ENCODE measurements around the gene NFKB2.

Gene NFKB2

DNA sequence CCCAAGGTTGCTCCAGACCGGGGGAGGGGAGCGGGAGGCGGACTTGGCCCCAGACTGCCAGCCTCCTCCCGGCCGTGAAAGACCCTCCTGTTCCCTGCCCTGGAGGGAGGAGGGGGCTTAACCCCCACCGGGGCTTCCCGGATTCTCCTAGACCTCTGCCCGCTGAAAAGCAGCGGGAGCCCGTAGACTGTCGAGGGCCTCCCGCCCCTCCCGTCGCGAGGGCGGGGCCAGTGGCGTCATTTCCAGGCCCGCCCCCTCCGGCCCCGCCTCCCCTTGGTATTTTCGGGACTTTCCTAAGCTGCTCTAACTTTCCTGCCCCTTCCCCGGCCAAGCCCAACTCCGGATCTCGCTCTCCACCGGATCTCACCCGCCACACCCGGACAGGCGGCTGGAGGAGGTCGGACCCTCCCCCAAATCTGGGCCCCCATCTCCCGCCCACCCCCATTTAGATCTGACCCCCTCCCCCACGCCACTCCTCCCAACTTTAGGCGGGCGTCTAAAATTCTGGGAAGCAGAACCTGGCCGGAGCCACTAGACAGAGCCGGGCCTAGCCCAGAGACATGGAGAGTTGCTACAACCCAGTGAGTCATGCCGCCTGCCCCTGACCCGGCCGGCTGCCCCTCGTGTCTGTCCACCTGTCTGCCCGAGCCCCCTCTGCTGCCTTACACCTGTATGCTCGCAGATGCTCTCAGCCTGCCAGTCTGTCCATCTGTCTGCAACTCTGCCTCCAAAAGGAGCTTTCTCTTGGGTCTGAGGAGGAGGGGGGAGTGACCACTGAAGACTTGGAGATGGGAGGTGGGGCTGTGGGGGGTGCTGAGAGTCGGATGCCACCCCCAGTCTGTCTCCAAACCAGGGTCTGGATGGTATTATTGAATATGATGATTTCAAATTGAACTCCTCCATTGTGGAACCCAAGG lies at the start of gene NFKB2:
Gene NFKB2, plus strand, starts transcription at position 306 of the 917 bp plus-strand sequence. Its CDS starts 255 bp downstream, at position 561.
- peak; percentile 92 for DNase-seq

DNA sequence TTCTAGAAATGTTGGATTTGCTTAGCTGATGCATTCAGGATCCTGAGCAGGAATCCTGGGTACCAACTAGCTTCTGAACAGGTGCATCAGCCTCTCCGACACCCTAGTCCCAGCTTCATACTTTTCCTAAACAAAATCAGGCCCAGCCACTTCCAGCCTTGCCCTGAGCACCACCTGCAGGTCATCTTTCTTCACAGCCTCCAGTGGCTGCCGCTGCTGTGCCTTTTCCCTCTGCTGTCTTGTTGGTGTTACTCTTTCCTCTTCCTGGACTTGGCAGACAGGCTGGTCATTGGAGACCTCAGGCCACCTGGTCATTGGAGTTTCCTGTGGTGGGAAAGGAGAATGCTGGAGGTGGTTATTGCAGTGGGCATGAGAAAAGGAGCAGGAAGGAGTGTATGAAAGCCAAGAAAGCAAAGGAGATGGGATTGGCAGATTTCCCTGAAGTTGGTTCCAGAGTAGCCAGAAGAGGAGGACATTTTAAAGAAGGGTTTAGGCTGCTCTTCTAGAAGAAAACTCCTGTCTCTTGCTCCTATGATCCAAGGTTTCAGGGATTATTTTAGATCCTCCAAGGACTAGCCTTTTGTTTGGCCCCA lies 48.2 kb upstream of the NFKB2 start:
- no peak for DNase-seq

- peak; percentile 72 for DNase-seq
These were observed 43.3 kb upstream of the NFKB2 start for GRCh38 chr10:102352066-102352715.

DNA sequence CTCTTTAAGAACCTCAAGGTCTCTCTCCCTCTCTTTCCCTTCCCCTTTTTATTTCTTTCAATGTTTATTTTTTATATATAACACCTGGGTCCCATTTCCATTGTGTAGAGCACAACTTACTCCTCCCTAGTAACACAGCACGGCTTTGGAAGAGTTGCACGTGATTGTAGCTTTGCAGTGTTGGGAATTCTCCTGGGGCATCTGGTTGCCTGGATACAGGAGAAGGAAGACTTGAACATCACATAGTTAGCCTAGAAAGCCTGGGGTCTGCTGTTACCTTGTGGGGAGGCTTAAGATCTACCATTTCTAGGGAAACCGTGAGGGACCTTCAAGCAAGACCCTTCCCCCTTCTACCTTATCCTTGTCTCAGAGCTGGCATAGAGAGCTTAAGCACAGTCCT lies 41.1 kb upstream of the NFKB2 start:
- no peak for DNase-seq

DNA sequence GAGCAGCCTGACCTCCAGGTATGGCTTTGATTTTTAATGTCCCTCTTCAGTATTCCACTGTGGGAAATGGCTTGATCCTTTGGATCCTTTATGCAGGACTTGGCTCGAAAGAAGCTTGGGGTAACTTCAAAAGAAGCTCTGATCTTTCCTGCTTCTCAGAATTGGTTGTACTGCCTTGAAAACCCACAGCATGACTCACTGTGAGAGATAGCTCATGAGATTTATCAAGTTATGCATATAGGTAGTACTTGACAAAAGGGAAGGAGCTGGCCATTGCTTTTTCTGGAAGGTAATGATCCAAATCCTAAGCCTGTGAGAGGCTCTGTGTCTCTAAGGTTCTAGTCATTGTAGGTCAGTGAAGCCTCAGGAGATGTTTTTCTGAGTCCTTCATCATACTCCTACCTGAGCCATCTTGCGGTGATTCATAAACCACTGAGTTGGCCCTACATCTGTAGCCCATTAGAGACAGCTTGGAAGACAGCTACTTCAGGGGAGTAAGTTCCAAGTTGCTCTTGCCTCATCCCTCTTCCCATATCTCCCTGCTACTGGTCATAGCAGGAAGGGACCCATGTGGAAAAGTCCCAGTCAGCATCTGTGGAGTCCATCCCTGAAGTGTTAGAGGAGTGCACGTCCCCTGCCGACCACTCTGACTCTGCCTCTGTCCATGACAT lies 36.7 kb upstream of the NFKB2 start:
- no peak for DNase-seq

- DNase-seq: no peak
These were observed 28.1 kb upstream of the NFKB2 start for GRCh38 chr10:102367441-102367840.

DNA sequence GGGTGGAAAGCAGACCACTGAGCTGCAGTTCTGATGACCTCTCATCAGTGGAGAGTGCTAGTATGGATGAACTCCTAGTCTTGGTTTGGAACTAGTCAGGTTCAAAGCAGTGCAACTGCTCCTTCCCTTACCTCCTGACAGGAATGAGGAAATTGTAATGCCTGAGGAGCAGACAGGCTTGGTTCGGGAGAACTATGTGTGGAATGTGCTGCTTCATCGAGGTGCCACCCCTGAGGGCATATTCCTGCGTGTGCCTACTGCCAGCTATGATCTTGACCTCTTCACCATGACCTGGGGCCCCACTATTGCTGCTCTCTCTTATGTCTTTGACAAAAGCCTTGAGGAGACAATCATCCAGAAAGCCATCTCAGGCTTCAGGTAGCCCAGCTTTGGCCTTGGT lies 27.4 kb upstream of the NFKB2 start:
- no peak for DNase-seq

- no peak for DNase-seq
These were observed 24.2 kb upstream of the NFKB2 start for GRCh38 chr10:102371295-102371694.

DNA sequence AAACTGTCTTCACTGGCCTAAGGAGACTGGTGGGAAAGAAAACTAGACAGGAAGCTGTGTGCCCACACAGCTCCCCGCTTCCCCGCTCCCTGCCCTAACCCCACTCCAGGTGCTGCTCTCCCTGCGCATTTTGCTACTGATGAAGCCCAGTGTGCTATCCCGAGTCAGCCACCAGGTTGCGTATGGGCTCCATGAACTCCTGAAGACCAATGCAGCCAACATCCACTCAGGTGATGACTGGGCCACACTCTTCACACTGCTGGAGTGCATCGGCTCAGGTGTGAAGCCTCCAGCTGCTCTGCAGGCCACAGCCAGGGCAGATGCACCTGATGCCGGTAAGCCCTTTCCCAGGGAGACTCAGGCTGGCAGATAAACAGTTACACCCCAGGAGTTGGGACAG lies 20.3 kb upstream of the NFKB2 start:
- no peak for DNase-seq

DNA sequence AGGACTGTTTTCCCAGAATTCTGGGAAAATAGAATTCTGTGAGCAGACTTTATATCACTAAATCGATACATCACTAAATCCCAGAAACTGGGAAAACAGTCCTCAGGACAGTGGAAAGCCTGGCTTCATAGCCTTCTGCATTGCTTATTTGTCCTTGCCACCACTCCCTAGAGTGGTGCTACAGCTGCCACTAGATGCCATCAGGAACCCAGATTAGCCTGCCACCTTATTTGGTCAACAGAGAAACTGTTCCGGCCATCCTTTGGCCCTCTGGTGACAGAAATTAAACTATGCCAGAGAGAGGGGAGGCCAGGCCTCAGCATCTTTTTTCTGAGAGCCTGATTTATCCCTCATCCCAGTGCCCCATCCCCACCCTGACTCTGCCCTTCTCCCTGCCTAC lies 19.6 kb upstream of the NFKB2 start:
- no peak for DNase-seq

- no peak for DNase-seq
These were observed 18.6 kb upstream of the NFKB2 start for GRCh38 chr10:102376901-102377300.

DNA sequence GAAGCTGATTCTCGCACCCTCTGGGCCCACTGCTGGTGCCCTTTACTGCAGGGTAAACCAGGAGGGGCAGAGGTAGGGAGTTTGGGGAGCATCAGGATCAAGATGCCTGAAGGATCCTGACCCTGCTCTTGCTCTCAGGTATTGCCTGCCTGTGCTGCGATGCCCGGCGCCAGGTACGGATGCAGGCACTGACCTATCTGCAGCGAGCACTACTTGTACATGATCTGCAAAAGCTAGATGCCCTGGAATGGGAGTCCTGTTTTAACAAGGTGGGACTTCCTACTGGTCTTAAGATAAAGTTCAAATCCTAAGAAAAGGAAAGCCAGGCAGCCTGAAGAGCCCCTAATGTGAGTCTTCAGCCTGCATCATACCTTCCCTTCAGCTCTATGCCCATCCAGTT lies 16.1 kb upstream of the NFKB2 start:
- DNase-seq: no peak

DNA sequence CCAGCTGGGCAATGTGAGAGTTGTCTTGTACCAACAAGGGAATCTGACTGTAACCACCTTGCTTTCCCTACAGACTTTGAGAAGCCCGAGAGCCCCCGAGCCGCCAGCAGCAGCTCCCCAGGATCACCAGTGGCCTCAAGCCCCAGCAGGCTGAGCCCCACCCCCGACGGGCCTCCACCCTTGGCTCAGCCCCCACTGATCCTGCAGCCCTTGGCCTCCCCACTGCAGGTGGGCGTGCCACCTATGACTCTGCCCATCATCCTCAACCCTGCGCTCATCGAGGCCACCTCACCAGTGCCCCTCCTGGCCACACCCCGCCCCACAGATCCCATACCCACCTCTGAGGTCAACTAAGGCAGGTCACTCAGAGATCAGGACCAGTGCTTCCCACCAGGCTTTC lies 13.5 kb upstream of the NFKB2 start:
- DNase-seq: no peak

- no peak for DNase-seq
These were observed 12.6 kb upstream of the NFKB2 start for GRCh38 chr10:102382871-102383270.

DNA sequence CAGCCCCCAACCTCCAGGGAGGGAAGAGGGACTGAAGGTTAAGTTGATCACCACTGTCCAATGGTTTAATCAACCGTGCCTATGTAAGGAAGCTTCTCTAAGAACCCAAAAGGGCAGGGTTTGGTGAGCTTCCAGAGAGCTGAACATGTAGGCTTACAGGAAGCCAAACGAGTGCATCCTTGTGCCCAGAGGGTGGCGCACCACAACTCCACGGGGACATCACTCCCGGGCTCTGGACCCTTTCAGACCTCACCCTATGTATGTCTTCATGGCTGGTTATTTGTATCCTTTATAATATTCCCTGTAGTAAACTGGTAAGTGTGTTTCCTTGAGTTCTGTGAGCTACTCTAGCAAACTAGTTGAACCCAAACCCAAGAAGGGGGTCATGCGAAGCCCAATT lies 11.5 kb upstream of the NFKB2 start:
- DNase-seq: no peak

DNA sequence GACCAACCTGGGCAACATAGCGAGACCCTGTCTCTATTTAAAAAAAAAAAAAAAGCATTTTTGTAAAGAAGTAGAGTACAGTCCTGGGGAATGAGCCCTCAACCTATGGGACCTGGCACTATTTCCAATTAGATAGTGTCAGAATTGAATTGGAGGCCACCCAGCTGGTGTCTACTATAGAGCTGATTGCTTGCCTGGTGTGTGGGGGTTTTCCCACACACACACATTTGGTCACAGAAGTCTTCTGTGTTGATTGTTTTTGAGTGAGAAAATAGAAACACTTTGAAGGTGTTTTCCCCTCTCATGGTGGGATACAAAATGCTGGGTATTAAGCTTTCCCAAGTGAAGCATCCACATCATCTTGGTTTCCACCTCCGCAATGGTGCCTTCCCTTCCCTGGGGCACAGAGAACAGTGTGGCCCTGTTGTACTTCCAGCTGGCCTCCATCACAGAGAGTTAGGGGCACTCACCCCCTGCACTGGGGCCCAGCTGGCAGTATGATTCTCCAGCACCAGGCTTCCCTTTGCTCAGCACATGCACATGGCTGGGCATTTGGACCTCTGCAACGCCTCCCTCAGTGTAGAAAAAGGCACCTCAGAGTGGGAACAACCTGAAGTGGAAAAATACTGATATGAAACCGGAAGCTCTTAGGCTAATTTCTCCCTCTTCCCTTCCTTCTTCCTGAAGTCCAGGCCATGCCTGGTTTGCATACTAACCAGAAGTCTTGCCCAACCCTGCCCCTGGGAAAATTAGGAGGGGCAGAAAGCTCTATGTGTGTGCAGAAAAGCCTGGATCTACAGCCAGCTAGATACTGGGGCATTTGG lies 10.7 kb upstream of the NFKB2 start:
- DNase-seq: no peak

- DNase-seq: no peak
These were observed 5.6 kb upstream of the NFKB2 start for GRCh38 chr10:102389894-102390293.

- DNase-seq: no peak
These were observed 3.2 kb upstream of the NFKB2 start for GRCh38 chr10:102392306-102392705.

- DNase-seq: no peak
These were observed 2.0 kb upstream of the NFKB2 start for GRCh38 chr10:102393411-102394078.

GRCh38 chr10:102394079-102394800 lies 1.3 kb upstream of the NFKB2 start:
- DNase-seq: peak; percentile 99

DNA sequence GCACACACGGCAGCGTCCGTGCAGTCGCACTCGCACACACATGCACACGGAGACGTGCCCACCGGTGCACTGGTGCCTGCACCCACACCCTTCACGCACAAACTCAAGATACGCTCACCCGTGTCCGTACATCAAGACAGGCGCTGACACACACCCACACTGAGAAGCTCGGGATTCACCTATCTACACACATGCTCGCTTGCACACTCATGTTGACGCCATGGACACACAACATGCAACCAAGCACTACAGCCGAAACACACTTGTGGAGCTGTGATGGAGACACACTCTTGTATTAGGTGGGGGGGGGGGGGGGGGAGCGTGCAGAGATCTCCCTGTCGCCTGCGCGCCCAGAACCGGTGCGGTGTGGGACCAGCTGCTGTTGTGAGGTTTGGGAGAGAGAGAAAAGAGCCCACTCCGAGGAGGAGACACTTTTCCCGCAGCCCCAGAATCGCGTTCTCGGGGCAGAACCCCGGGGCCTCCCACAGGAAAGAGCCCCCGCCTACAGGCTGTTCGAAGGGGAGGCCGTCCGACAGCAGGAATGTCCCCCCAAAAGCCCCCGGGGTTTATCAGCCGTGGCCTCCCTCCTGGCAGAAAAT lies 605 bp upstream of the NFKB2 start:
- peak; percentile 43 for DNase-seq
